Esophagus muscularis mucosa (tissue), 3 donors: Measurements from ENCODE around the gene SLC8A1.

Source experiments
- CTCF ChIP-seq, 3 experiments: fragments of 200-600 bp in 2 of 3; fragments of 450-650 bp in 1 of 3; sonication (generic) in 2 of 3; IDR thresholded peaks; one replicate each; pipeline ENCODE4 v1.5.1; 2017 to 2019; ENCODE audit warnings: antibody characterized with exemption in 3 of 3, mild to moderate bottlenecking in 2 of 3, moderate library complexity in 1 of 3
- POLR2A ChIP-seq: fragments of 450-650 bp; IDR thresholded peaks from one replicate; pipeline ENCODE4 v1.6.1; 2017; ENCODE audit warnings: antibody characterized with exemption, moderate library complexity, mild to moderate bottlenecking, low read depth
- POLR2AphosphoS5 ChIP-seq, 2 donors: sonication (generic); formaldehyde crosslinking; IDR thresholded peaks; one replicate each; pipeline ENCODE4 v1.6.1; 2017; ENCODE audit warnings: antibody characterized with exemption in 2 of 2

- no peak for TF ChIP-seq POLR2AphosphoS5 (IDR thresholded peaks at IDR 0.05)
- TF ChIP-seq CTCF (IDR thresholded peaks at IDR 0.05): no peak
- no peak for TF ChIP-seq POLR2A
These were observed 34.0 kb upstream of the SLC8A1 start for GRCh38 chr2:40485854-40486253.
